GM21390 (cell line): ENCODE data around the gene ARMC9.

Experiments
- ATAC-seq: cut with Tn5 transposase; IDR thresholded peaks from one replicate; pipeline ENCODE4 v1.9.1; 2021; ENCODE audit not compliant: unreplicated experiment

The ARMC9 gene

DNA sequence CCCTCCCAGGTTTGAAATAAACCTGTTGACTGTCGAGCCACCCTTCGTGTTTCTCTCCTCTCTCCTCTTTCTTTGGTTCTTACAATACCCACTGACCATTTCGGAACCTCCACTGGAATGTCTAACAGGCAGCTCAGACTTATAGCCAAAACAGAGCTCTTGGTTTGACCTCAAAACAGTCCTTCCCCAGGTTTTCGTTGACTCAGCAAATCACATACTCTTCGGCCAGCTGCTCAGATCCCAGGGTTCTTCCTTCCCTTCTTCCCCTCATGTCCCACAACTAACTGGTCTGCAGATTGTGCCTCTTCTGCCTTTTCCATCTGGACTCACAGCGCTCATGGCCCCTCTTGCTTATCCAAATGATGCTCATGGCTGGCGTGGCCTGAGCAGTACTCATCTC, 4.7 kb downstream of the ARMC9 start:
- ATAC-seq, result no peak

- no peak for ATAC-seq
These were observed 5.7 kb downstream of the ARMC9 start for GRCh38 chr2:231204146-231204545.

DNA sequence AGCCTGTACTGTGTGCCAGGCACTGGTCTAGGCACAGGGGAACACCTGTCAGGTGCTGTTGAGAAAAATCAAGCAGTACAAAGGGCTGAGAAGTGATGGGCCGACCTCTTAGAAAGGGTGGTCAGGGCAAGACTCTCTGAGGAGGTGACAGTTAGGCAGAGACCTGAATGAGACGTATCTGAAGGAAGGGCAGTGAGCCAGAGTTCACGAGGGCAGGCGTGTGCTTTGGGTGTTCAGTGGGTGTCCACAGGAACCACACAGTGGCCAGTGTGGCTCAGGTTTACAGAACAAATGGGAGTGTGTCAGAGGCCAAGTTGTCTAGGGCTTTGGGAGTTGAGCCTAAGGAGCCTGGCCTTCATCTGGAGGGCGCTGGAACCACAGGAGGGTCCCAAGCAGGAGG, 6.2 kb downstream of the ARMC9 start:
- no peak for ATAC-seq

DNA sequence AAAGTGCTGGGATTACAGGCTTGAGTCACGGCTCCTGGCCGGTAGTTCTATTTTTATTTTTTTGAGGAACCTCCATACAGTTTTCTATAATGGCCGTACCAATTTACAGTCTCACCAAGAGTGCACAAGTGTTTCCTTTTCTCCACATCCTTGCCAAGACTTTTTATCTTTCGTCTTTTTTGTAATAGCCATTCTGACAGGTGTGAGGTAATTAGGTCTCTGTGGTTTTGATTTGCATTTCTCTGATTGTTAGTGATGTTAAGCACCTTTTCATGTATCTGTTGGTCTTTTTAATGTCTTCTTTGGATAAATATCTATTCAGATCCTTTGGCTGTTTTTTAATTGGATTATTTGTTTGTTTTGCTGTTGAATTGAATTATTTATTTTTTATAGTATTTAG, 9.3 kb downstream of the ARMC9 start:
- no peak for ATAC-seq

- ATAC-seq, result no peak
These were observed 12.4 kb downstream of the ARMC9 start for GRCh38 chr2:231210782-231211181.

DNA sequence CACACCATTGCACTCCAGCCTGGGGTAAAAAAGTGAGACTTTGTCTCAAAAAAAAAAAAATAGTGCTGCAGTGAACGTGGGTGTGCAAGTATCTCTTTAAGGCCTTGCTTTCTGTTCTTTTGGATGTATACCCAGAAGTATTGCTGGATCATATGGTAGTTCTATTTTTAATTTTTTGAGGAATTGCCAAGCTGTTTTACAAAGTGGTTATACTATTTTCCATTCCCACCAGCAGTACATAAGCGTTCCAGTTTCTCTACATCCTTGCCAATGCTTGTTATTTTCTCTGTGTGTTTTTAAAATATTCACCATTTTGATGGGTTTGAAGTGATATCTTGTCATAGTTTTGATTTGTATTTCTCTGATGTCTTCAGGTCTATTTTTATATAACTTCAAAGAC, 13.1 kb downstream of the ARMC9 start:
- ATAC-seq, result no peak

DNA sequence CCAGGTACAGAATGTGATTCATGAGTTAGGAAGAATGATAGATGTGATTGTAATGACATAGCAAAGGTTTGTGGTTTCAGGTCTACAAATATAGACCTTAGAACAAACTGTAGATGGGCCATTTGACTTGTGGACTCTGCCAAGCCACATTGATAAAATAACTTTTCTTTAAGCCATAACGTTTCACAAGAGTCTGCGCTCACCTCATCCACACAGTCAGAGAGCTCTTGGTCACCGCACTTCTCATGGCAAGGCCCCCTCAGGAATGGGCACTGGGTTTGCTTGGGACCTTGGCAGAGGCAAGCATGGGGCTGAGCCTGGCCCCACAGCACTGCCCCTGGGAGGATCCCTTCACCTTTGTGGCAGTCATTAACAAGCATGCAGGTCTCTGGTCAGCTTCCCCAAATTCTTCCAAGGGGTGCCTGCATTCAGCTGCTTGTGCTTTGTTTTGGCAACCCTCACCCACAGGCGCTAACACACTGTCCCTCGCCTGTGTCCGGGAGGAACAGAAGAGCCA, 14.0 kb downstream of the ARMC9 start:
- ATAC-seq, result no peak

DNA sequence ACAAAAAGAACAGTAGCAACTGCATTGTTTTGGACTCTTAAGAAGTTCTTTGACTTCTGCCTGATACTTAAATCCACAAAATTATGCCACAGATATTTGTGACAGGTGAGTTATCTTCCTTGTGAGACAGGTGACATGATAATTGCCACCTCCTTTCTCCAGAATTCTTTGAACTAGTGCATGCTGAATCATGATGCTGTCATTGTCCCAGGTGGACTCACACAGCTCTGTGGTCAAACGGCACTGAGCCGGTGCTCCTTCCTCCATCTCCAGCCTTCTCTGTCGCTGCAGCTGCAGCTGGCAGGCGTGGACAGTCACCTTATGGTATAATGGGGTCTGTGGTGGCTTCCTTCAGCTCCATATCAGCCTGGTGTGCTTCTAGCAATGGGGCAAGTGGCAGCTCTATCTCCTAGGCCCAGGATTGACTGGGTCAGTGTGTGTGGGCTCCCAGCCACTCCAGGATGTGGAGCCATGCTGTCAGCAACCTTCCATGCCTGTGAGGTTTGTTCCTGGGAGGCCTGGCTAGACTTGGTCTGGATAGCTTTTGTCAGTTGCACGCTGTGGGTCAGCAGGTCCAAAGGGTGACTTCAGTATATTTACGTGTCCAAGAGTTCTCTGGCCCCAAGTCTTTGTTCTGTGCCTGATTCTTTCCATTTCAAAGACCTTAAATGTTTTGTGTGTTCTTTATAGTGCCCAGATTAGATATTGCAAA, 15.7 kb downstream of the ARMC9 start:
- ATAC-seq, result no peak

DNA sequence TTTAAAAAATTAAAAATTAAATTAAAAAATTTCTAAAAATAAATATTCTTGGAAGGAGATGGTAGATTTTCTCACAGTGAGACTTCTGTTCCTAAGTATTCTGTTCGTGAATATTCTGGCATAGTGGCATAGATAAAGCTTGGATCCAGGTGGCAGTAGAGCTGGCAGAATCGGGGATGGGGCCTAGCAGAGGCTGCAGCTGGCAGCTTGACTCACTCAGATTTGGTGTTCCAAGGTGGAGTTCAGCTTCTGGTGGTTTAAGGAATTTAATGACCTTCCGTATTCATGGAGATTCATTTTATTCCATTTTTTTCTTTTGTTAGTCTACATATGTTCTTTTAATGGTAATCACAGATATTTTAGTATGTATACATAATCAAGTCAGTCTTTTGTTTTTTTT, 19.9 kb downstream of the ARMC9 start:
- no peak for ATAC-seq

DNA sequence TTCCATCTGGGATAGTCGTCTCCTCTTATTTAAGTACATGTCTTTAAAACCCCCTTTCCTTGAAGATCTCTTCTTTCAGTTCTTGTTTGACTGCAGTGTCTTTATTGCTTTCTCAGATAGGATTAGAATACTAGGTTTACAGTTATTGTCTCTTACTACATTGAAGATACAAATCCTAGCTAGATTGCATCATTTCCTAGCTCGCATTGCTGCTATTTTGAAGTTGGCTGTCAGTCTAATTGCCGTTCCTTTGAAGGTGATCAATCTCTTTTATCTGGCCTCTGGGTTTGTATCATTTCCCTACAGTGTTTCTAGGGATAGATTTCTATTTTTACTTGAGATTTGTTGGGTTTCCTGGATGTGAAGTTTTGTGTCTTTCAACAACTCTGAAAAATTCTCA, 20.9 kb downstream of the ARMC9 start:
- ATAC-seq, result no peak

- ATAC-seq, result no peak
These were observed 23.3 kb downstream of the ARMC9 start for GRCh38 chr2:231221761-231222160.

GRCh38 chr2:231222318-231223000, 24.0 kb downstream of the ARMC9 start:
- ATAC-seq, result peak; percentile 67

DNA sequence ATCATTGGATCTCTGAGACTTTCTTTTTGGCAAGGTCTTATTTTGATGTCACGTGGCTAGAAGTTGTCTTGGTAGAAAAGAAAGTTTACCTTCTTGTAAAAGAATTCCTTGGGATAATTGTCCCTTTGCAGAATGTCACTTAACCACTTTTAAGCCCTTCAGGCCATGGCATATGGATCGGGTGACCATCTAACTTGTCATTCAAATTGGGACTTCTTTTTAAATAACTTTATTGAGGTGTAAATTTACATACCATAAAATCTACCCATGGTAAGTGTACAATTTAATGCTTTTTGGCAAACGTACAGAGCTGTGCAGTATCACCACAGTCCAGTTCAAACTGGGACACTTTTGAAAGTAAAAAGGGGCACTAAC, 24.6 kb downstream of the ARMC9 start:
- ATAC-seq, result no peak

DNA sequence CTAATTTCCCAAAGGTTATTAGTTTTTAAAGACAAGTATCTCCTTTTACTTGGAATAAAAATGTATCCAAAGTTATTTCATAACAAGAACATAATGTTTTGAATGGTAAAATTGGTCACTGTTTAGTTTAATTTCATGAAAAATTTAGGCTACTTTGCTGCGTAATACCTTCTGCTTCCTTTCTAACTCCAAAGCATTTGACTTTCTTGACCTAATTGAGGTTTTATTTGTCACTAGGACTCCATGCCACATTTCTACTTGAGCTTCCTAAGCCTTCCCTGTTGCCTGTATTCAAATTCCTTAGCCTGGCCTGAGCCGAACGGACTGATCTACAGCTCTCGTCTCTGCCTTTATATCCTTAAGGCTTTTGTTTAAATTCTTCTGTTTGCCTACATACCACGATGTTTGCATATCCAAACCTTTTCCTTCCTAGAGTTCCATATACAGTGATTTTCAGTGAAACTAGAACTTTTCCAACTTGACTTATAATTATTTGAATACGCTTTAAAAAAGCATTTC, 25.1 kb downstream of the ARMC9 start:
- ATAC-seq, result no peak

DNA sequence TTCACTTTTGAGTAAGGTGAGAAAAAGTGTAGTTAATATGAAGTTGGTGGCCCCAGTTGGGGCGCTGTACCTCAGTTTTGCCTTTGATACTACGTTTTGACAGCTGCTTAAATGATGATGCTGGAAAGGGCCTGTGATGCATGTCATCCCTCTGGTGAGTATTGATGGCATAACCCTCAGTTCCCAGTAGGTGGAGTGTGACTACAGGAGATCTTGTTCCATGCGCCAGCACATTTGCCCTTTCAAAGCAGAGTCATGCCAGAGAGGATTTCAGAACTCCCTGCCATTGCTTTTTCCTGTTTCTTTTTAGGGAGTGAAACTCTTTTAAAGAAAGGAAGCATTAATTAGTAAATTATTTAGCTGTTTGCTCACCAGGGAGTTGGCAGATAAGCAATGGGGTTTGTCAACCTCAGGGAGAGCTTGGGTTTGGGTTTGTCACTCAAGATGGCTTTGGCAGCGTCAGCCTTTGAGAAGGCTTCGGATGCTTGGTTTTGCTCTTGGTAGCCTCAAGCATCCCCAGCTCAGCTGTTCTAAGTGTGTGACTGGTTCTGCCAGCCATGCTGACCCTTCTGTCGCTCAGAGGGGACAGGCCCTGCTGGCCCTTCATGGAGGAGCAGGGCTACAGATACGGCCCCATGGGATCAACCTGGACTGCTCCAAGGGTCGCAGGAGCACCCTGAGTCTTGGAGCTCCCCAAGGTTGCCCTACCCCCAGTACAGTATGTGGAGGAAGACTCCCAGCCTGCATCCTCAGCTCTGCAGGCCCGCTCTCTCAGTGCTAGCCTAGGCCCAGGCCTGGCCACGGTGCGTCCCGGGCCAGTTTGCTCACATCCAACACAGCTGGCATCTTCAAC, 29.1 kb downstream of the ARMC9 start:
- ATAC-seq, result peak; percentile 61

DNA sequence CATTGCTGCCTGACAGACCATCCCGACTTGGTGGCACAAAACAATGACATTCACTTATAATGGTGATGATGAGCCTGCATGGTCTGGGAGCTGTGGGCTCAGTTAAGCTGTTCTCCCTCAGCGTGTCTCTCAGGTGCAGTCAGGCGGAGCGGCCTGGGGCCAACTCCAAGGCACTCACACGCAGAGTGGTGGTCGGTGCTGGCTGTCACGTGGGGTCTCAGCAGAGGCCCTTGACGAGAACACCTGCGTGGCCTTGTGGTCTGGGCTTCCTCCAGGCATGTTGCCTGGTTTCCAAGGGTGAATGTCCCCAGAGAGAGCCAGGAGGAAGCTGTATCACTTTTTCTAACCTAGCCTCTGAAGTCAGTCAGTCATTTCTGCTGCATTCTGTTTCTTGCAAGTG, 29.8 kb downstream of the ARMC9 start:
- peak; percentile 71 for ATAC-seq

DNA sequence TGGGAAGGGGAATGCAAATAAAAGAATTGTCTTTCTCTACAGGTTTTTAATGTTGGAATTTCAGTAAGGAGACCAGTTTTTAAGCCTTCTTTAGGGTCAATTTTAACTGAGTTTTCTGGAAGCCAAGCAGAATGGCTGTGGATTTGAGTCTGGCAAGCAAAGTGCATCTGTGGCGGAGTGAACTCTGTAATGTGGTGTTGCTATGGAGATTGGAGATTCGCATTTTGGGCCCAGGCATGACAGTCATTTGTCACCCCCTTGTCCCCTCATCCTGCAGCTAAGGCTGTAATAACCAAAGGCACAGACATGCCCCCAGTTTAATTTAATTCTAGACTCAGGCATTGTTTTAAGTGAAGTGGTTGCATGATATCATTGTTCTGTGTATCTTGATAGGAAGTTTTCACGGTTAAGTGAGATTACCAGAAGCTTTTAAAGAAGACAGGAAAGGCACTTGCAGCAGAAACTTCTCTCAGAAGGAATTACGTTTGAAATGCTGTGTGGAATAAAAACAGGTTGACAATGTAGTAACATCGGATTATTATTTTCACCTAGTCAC, 30.6 kb downstream of the ARMC9 start:
- no peak for ATAC-seq

DNA sequence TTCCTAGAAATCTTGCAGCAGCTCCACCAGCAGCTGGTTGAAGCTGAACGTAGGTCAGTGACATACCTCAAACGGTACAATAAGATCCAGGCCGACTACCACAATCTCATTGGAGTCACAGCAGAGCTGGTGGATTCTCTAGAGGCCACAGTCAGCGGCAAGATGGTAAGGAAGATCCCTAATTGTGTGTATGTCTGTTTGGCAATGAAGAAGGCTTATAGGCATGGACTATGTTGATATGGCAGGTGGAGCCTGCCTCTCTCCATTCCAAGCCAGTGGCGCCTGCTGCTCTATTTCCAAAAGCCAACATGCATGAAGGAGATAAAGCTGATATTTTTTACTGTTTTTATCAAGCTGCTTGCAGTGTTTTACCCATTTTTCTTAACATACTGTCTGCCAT, 36.8 kb downstream of the ARMC9 start:
- no peak for ATAC-seq

DNA sequence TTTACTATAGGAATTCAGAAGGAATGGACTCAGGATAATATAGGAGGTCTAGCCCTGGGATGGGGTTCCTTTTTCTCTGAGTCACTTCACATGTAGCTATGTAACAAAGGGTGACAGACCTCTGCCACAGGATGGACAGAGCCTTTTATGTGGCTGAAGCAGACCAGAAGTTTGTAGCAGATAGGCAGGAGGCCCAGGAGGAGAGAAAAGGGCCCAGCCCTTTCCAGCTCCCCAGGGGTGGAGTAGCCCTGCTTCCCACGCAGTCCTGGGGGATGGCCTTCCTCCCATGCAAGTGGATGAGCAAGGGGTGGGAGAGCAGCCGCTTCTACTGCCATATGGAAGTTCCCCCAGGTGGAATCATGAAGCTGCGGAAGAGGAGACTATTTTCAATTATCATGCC, 40.3 kb downstream of the ARMC9 start:
- no peak for ATAC-seq

DNA sequence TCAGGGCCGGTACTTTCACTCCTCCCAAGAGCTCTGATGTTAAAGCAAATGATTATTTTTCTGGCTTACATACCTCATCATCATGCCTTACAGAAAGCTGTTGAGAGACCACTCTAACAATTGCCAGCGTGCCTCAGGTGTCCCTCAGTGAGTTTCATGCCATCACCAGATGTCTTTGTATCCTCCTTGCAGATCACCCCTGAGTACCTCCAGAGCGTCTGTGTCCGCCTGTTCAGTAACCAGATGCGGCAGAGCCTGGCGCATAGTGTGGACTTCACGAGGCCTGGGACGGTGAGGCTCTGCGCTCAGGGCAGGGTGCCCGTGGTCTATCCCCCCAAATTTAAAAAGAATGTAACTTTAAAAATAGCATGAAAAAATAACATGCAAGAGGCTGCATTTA, 41.3 kb downstream of the ARMC9 start:
- ATAC-seq, result no peak
